GM23248 (cell line): ENCODE measurements around the gene BMAL1. TPM values are rescaled to one million over a fixed set of nuclear protein-coding genes. Genes with fewer than 3 reads are reported as not detected.

ENCODE experiments used
- DNase-seq: peaks from one replicate; pipeline ENCODE4 v3.0.0-alpha.2; 2015
- H2AFZ ChIP-seq: fragments of 200-600 bp; sonication (generic); 2 replicates; pipeline ENCODE4 v1.6.1; 2016; ENCODE audit warnings: antibody characterized with exemption
- H3F3A ChIP-seq: fragments of 200-600 bp; sonication (generic); 2 replicates; pipeline ENCODE4 v1.6.1; 2016; ENCODE audit warnings: mild to moderate bottlenecking, antibody characterized with exemption, mixed run types; ENCODE audit not compliant: insufficient read depth
- H3K27ac ChIP-seq: fragments of 200-600 bp; sonication (generic); 2 replicates; pipeline ENCODE4 v1.5.1; 2016; ENCODE audit warnings: mild to moderate bottlenecking
- H3K27me3 ChIP-seq: fragments of 200-600 bp; sonication (generic); replicated peaks from 2 replicates; pipeline ENCODE4 v1.6.1; 2016; ENCODE audit warnings: mild to moderate bottlenecking; ENCODE audit not compliant: insufficient read depth
- H3K36me3 ChIP-seq: fragments of 200-600 bp; sonication (generic); 2 replicates; pipeline ENCODE4 v1.6.1; 2016; ENCODE audit warnings: low read depth, mild to moderate bottlenecking
- H3K4me1 ChIP-seq: fragments of 200-600 bp; sonication (generic); 2 replicates; pipeline ENCODE4 v1.6.1; 2016; ENCODE audit warnings: mild to moderate bottlenecking; ENCODE audit not compliant: insufficient read depth
- H3K4me2 ChIP-seq: fragments of 200-600 bp; sonication (generic); one replicate; pipeline ENCODE4 v1.6.1; 2016; ENCODE audit warnings: mild to moderate bottlenecking; ENCODE audit not compliant: unreplicated experiment
- H3K4me3 ChIP-seq: fragments of 200-600 bp; sonication (generic); 2 replicates; pipeline ENCODE4 v1.5.1; 2016; ENCODE audit warnings: mild to moderate bottlenecking
- H3K79me2 ChIP-seq: fragments of 200-600 bp; sonication (generic); 2 replicates; pipeline ENCODE4 v1.6.1; 2016; ENCODE audit warnings: mild to moderate bottlenecking; ENCODE audit not compliant: insufficient read depth
- H3K9ac ChIP-seq: fragments of 200-600 bp; sonication (generic); 2 replicates; pipeline ENCODE4 v1.6.1; 2016; ENCODE audit warnings: mild to moderate bottlenecking
- H3K9me2 ChIP-seq: fragments of 200-600 bp; sonication (generic); 2 replicates; pipeline ENCODE4 v1.6.1; 2016; ENCODE audit warnings: mixed run types, mild to moderate bottlenecking, moderate library complexity; ENCODE audit not compliant: insufficient read depth
- H3K9me3 ChIP-seq: fragments of 200-600 bp; sonication (generic); one replicate; pipeline ENCODE4 v1.6.1; 2017; ENCODE audit warnings: low read depth
- H4K20me1 ChIP-seq: fragments of 200-600 bp; sonication (generic); 2 replicates; pipeline ENCODE4 v1.6.0; 2016; ENCODE audit not compliant: insufficient read depth
- EZH2 ChIP-seq: fragments of 200-600 bp; sonication (generic); IDR thresholded peaks from 2 replicates; pipeline ENCODE4 v1.6.1; 2018; ENCODE audit warnings: antibody characterized with exemption, mild to moderate bottlenecking; ENCODE audit not compliant: insufficient read depth, poor library complexity, severe bottlenecking
- EZH2phosphoT487 ChIP-seq: fragments of 200-600 bp; sonication (generic); IDR thresholded peaks from 2 replicates; pipeline ENCODE4 v1.6.1; 2018; ENCODE audit warnings: antibody characterized with exemption, moderate library complexity, mild to moderate bottlenecking, low read depth; ENCODE audit not compliant: insufficient read depth
- WGBS, 2 experiments: methylation state at CpG; one replicate each; pipeline ENCODE4 v1.1.6; 2015 to 2017; ENCODE audit warnings: low lambda C conversion rate in 2 of 2, low coverage in 1 of 2; ENCODE audit errors: missing lambda C conversion rate in 2 of 2; 5-methylcytosine and 5-hydroxymethylcytosine counted together
- in situ Hi-C: fragments of 300-500 bp; cut with MboI; formaldehyde crosslinking; loops from 2 replicates; pipeline ENCODE4 v1.15.0; 2020
- polyA plus RNA-seq: library from polyadenylated mRNA; unstranded; fragments of >200 nt; fragmentation: Nextera tagmentation; extraction: Ambion mirVana; gene quantifications from 2 replicates; pipeline ENCODE4 v1.2.1, GENCODE V29; 2016
- total RNA-seq: library from RNA; depleted of rRNA; stranded (reverse); fragments of >200 nt; shearing (Covaris generic); gene quantifications from 2 replicates; pipeline ENCODE4 v1.2.3, GENCODE V29; 2014

BMAL1 gene
- total and polyA plus RNA-seq, 2 experiments from 2014 or later = 31.9 to 41.7 TPM

- Histone ChIP-seq H3K4me1 (no peaks in the 10 kb centered on the region), H3K27me3 (no peaks in the 10 kb centered on the region), H3K9ac (no peak overlapping the region), H3F3A (no peaks in the 10 kb centered on the region), H4K20me1 (no peaks in the 10 kb centered on the region), H3K79me2 (0 out of 2 replicates have a peak, but pooled peaks cover 3% of the 10 kb centered on the region), H2AFZ (no peak overlapping the region), H3K4me2 (no peak overlapping the region), H3K36me3 (peaks cover 43% of the 10 kb centered on the region), H3K9me3 (no peaks in the 10 kb centered on the region), H3K4me3 (no peak overlapping the region), H3K27ac (no peak overlapping the region), H3K9me2 (peaks cover 3% of the 10 kb centered on the region; the same call in 1 of the 2 replicates)
- in situ Hi-C loops = no loop called here
- DNase-seq = no peak
- TF ChIP-seq EZH2 (no peak), EZH2phosphoT487 (no peak)
- WGBS, 2 experiments = 93 to 98% methylated on average over 3 of the region's 3 CpGs
Measured at GRCh38 chr11:13415201-13415600, 137.6 kb downstream of the BMAL1 start.

DNA sequence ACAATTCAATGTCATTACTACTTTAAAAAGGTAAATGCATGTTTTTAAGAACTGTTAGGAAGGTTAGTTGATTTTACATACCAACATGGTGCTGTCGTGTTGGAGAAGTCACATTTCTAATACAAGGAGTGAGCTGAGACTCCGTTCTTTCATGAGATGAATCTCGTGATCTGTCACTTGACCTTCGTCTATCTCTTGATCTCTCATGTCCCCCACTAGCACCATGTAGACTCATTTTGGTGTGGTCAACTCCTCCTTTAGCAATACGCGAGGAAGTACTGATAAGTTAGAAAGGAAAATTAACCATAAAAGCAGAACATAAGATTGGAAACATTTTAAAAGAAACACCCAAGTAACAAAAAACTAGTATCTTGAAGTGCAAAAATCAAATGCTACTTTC, 144.0 kb downstream of the BMAL1 start:
- H3K4me3 ChIP-seq = no peak overlapping the region
- no peak overlapping the region for H3K4me2 ChIP-seq
- H3K27ac ChIP-seq = no peak overlapping the region
- DNase-seq = no peak
- peaks cover 21% of the 10 kb centered on the region for H3K36me3 ChIP-seq
- no peaks in the 10 kb centered on the region for H3K9me2 ChIP-seq
- in situ Hi-C loops = no loop called here
- no peaks in the 10 kb centered on the region for H3K9me3 ChIP-seq
- H2AFZ ChIP-seq = no peak overlapping the region
- H3K27me3 ChIP-seq = no peaks in the 10 kb centered on the region
- no peaks in the 10 kb centered on the region; the same call in 1 of the 2 replicates for H4K20me1 ChIP-seq
- no peaks in the 10 kb centered on the region for H3F3A ChIP-seq
- peaks cover 8% of the 10 kb centered on the region; the same call in 1 of the 2 replicates for H3K4me1 ChIP-seq
- H3K79me2 ChIP-seq = peaks cover 57% of the 10 kb centered on the region
- WGBS, 2 experiments = 85 to 91% methylated on average over 6 of the region's 6 CpGs
- no peak overlapping the region for H3K9ac ChIP-seq
- TF ChIP-seq EZH2phosphoT487 = no peak
- no peak for TF ChIP-seq EZH2

- Histone ChIP-seq H3K36me3 (peaks cover 17% of the 10 kb centered on the region), H3K4me2 (no peak overlapping the region), H3K9me3 (no peaks in the 10 kb centered on the region), H3K27ac (no peak overlapping the region), H3K79me2 (peaks cover 75% of the 10 kb centered on the region), H3K9ac (no peak overlapping the region), H3K27me3 (no peaks in the 10 kb centered on the region), H3F3A (no peaks in the 10 kb centered on the region), H3K9me2 (no peaks in the 10 kb centered on the region), H3K4me1 (peaks cover 8% of the 10 kb centered on the region; the same call in 1 of the 2 replicates), H2AFZ (no peak overlapping the region), H4K20me1 (no peaks in the 10 kb centered on the region; the same call in 1 of the 2 replicates), H3K4me3 (no peak overlapping the region)
- in situ Hi-C loops = no loop called here
- 96 to 97% methylated on average over 6 of the region's 6 CpGs for WGBS, 2 experiments
- TF ChIP-seq EZH2 = no peak
- TF ChIP-seq EZH2phosphoT487 = no peak
- no peak for DNase-seq
Measured at GRCh38 chr11:13423372-13423771, 145.8 kb downstream of the BMAL1 start.

- H4K20me1 ChIP-seq = no peaks in the 10 kb centered on the region; the same call in 1 of the 2 replicates
- no peak overlapping the region for H3K27ac ChIP-seq
- peaks cover 6% of the 10 kb centered on the region; the same call in 1 of the 2 replicates for H3K36me3 ChIP-seq
- no peaks in the 10 kb centered on the region for H3F3A ChIP-seq
- in situ Hi-C loops = no loop called here
- H3K4me1 ChIP-seq = peaks cover 8% of the 10 kb centered on the region; the same call in 1 of the 2 replicates
- no peaks in the 10 kb centered on the region for H3K27me3 ChIP-seq
- no peaks in the 10 kb centered on the region for H3K9me2 ChIP-seq
- peaks cover 98% of the 10 kb centered on the region for H3K79me2 ChIP-seq
- H3K9ac ChIP-seq = no peak overlapping the region
- TF ChIP-seq EZH2phosphoT487 = no peak
- no peak for TF ChIP-seq EZH2
- H3K4me3 ChIP-seq = no peak overlapping the region
- no peak overlapping the region for H2AFZ ChIP-seq
- DNase-seq = no peak
- no peaks in the 10 kb centered on the region for H3K9me3 ChIP-seq
- no peak overlapping the region for H3K4me2 ChIP-seq
Measured at GRCh38 chr11:13427440-13427839, 149.8 kb downstream of the BMAL1 start.

- 97 to 100% methylated on average over 1 of the region's 1 CpG for WGBS, 2 experiments
- Histone ChIP-seq H3K27me3 (no peaks in the 10 kb centered on the region), H3K9me2 (no peaks in the 10 kb centered on the region), H3K4me3 (no peak overlapping the region), H2AFZ (no peak overlapping the region), H3K9me3 (no peaks in the 10 kb centered on the region), H4K20me1 (no peaks in the 10 kb centered on the region; the same call in 1 of the 2 replicates), H3K4me1 (0 out of 2 replicates have a peak, but pooled peaks cover 1% of the 10 kb centered on the region), H3K36me3 (peaks cover 6% of the 10 kb centered on the region; the same call in 1 of the 2 replicates), H3K4me2 (no peak overlapping the region), H3K9ac (no peak overlapping the region), H3K79me2 (peaks cover 97% of the 10 kb centered on the region), H3K27ac (no peak overlapping the region), H3F3A (no peaks in the 10 kb centered on the region)
- in situ Hi-C loops = no loop called here
- DNase-seq = no peak
- no peak for TF ChIP-seq EZH2
- TF ChIP-seq EZH2phosphoT487 = no peak
Measured at GRCh38 chr11:13429288-13429687, 151.7 kb downstream of the BMAL1 start.
